CD4-positive, alpha-beta T cell (primary cell): Measurements from ENCODE around the gene ZNF281. TPM values are rescaled to one million over a fixed set of nuclear protein-coding genes. Genes with fewer than 3 reads are reported as not detected.

ENCODE experiments used
- ATAC-seq: fragments of 200-7000 bp; cut with Tn5 transposase; one replicate; pipeline ENCODE4 v1.10.0; 2022; ENCODE audit warnings: mild to moderate bottlenecking; ENCODE audit not compliant: poor library complexity
- CTCF ChIA-PET: fragments of 350-600 bp; sonication (Branson Sonifier 250); formaldehyde crosslinking; loops from one replicate; lab custom pipeline; 2021; ENCODE audit warnings: antibody characterized with exemption, inconsistent platforms; lab: Charles Lee
- POLR2A ChIA-PET: fragments of 350-600 bp; sonication (Branson Sonifier 250); formaldehyde crosslinking; loops from one replicate; lab custom pipeline; 2021; ENCODE audit warnings: antibody characterized with exemption, inconsistent platforms; lab: Charles Lee
- DNase-seq, 14 experiments: peaks; one replicate each; pipeline ENCODE4 v3.0.0-alpha.2; 2013 to 2020; ENCODE audit warnings: mixed read lengths in 2 of 14
- H3K27ac ChIP-seq, 2 donors: one replicate each; pipeline versions ENCODE4 v1.5.1 to v1.7.0; 2013; ENCODE audit warnings: low read length in 2 of 2, low read depth in 1 of 2, mild to moderate bottlenecking in 1 of 2
- H3K27me3 ChIP-seq, 2 experiments: 1 replicate in 1 of 2; 2 replicates in 1 of 2; pipeline versions ENCODE4 v1.6.1 to v1.7.0; 2013; ENCODE audit warnings: low read length in 2 of 2, control low read depth in 1 of 2, mild to moderate bottlenecking in 1 of 2, moderate library complexity in 1 of 2; ENCODE audit not compliant: insufficient read depth in 2 of 2, control insufficient read depth in 1 of 2
- H3K36me3 ChIP-seq: one replicate; pipeline ENCODE4 v1.6.1; 2013; ENCODE audit warnings: low read length, control low read depth; ENCODE audit not compliant: insufficient read depth
- H3K4me1 ChIP-seq: one replicate; pipeline ENCODE4 v1.6.1; 2013; ENCODE audit warnings: low read length, control low read depth; ENCODE audit not compliant: insufficient read depth
- H3K4me3 ChIP-seq: one replicate; pipeline ENCODE4 v1.5.1; 2013; ENCODE audit warnings: mild to moderate bottlenecking, low read length, moderate library complexity
- H3K9me3 ChIP-seq, 2 experiments: 1 replicate in 1 of 2; 2 replicates in 1 of 2; pipeline versions ENCODE4 v1.6.1 to v1.7.0; 2013; ENCODE audit warnings: low read length in 2 of 2, mild to moderate bottlenecking in 2 of 2, control low read depth in 1 of 2, moderate library complexity in 1 of 2; ENCODE audit not compliant: control insufficient read depth in 1 of 2, insufficient read depth in 1 of 2
- H3K27ac Mint-ChIP-seq: one replicate; pipeline ENCODE4 v1.8.0; 2020; ENCODE audit warnings: mixed read lengths
- H3K27me3 Mint-ChIP-seq: one replicate; pipeline ENCODE4 v1.8.0; 2021; ENCODE audit warnings: mixed read lengths
- H3K36me3 Mint-ChIP-seq: one replicate; pipeline ENCODE4 v1.8.0; 2021; ENCODE audit warnings: low read depth, mixed read lengths
- H3K4me1 Mint-ChIP-seq: one replicate; pipeline ENCODE4 v1.8.0; 2021; ENCODE audit warnings: low read depth, mixed read lengths
- H3K4me3 Mint-ChIP-seq: one replicate; pipeline ENCODE4 v1.8.0; 2020; ENCODE audit warnings: mild to moderate bottlenecking, mixed read lengths
- H3K9me3 Mint-ChIP-seq: one replicate; pipeline ENCODE4 v1.8.0; 2020; ENCODE audit warnings: mixed read lengths
- intact Hi-C, 2 experiments: fragments of 100-400 bp; cut with DNase I in 1 of 2; cut with micrococcal nuclease in 1 of 2; formaldehyde crosslinking; loops; one replicate each; pipeline versions ENCODE4 v1.15.1 to v1.9.0; 2023 to 2025; cut with DNase I, micrococcal nuclease
- total RNA-seq, 174 experiments: library from RNA in 2 of 174; stranded (reverse) in 2 of 174; gene quantifications; one replicate each; pipeline ENCODE4 v1.2.3 and lab custom pipeline; 2021 to 2026
- TF ChIP-seq, protein P1 (sequence below): fragments of 200-600 bp; IDR thresholded peaks from one replicate; pipeline ENCODE4 v1.8.0; 2022; ENCODE audit warnings: antibody characterized with exemption, mild to moderate bottlenecking

The ZNF281 gene
- total RNA-seq, 2 experiments from 2014 or later, result 27.6 to 29.3 TPM

DNA sequence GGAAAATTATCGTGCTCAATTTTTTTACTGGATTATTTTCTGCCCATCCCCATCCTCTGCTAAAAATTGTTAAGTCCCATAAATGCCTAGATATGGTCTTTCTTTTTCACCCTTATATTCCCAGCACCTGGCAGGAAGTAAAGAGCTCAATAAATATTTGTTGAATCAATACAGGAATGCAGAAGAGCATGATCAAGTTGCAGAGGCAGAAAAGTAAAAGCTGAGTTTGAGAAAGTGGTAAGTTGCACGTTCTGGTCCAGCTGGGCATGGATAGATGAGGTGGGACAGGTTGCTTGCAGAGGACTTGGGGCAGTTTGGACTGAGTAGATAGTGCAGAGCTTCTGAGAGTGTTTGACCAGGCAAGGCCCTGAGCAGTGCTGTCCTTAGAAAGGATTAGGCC is 40.1 kb downstream of the ZNF281 start:
- intact Hi-C loops, result no loop called here
- TF ChIP-seq, protein P1, sequence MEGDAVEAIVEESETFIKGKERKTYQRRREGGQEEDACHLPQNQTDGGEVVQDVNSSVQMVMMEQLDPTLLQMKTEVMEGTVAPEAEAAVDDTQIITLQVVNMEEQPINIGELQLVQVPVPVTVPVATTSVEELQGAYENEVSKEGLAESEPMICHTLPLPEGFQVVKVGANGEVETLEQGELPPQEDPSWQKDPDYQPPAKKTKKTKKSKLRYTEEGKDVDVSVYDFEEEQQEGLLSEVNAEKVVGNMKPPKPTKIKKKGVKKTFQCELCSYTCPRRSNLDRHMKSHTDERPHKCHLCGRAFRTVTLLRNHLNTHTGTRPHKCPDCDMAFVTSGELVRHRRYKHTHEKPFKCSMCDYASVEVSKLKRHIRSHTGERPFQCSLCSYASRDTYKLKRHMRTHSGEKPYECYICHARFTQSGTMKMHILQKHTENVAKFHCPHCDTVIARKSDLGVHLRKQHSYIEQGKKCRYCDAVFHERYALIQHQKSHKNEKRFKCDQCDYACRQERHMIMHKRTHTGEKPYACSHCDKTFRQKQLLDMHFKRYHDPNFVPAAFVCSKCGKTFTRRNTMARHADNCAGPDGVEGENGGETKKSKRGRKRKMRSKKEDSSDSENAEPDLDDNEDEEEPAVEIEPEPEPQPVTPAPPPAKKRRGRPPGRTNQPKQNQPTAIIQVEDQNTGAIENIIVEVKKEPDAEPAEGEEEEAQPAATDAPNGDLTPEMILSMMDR, result no peak
- Mint-ChIP-seq H3K9me3 (no peaks in the 10 kb centered on the region), H3K36me3 (peaks cover 3% of the 10 kb centered on the region), H3K4me1 (no peaks in the 10 kb centered on the region), H3K27ac (no peak overlapping the region), H3K27me3 (no peaks in the 10 kb centered on the region), H3K4me3 (no peak overlapping the region)
- Histone ChIP-seq H3K27me3 (no peaks in the 10 kb centered on the region), H3K27ac (no peak overlapping the region), H3K9me3 (no peaks in the 10 kb centered on the region), H3K36me3 (no peaks in the 10 kb centered on the region), H3K4me3 (no peak overlapping the region), H3K4me1 (no peaks in the 10 kb centered on the region)
- POLR2A ChIA-PET, result no interaction called here
- CTCF ChIA-PET, result no interaction called here
- DNase-seq (no peak), ATAC-seq (no peak)

DNA sequence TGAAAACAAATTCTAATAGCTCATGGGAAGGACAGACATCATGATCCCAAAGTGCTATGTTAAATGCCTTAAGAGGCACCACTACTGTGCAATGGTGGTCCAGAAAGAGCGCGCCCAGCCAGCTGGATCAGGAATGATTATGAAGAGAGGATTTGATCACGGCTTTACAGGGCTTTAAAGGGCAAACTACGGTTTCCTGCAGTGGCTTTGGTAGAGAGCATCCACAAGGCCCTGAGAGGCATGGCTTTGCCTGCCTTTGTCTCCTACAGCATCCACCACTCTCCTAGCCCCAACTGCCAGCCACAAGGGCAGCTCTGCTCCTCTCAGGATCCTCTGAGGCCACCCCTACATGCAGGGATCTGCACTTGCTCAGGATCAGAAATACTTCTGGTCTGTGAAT is 40.7 kb downstream of the ZNF281 start:
- intact Hi-C loops, result no loop called here
- Mint-ChIP-seq H3K4me3 (no peak overlapping the region), H3K36me3 (peaks cover 3% of the 10 kb centered on the region), H3K4me1 (no peaks in the 10 kb centered on the region), H3K27me3 (no peaks in the 10 kb centered on the region), H3K27ac (no peak overlapping the region), H3K9me3 (no peaks in the 10 kb centered on the region)
- CTCF ChIA-PET, result no interaction called here
- H3K4me1 ChIP-seq, result no peaks in the 10 kb centered on the region
- H3K9me3 ChIP-seq, result no peaks in the 10 kb centered on the region
- no peak overlapping the region for H3K27ac ChIP-seq
- H3K4me3 ChIP-seq, result no peak overlapping the region
- no peak for ATAC-seq
- TF ChIP-seq, protein P1, result no peak
- H3K27me3 ChIP-seq, result no peaks in the 10 kb centered on the region
- DNase-seq, result no peak
- POLR2A ChIA-PET, result interaction anchor here (0.9 kb wide), 1 partner anchor 26 kb away, joined by 3 read pairs; no protein-coding TSS in a partner anchor
- no peaks in the 10 kb centered on the region for H3K36me3 ChIP-seq

DNA sequence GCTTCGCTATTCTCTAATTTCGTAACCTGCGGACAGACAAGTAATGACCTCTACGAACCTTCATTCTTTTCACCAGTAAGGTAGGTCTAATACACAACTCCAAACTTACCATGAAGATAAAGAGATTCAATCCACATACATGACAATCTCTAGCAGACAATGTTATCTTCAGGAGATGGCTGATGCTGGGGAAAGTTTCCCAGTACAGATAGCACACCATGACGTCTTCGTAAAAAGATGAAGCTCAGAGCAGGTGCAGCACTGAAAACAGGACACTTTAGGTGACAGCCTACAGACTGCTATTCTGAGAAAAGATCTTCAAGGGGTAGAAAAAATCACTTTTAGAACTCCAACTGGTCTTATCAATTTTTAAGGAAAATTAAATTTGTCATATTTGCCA is 41.3 kb downstream of the ZNF281 start:
- TF ChIP-seq, protein P1, result no peak
- no peaks in the 10 kb centered on the region for H3K27me3 ChIP-seq
- H3K4me1 ChIP-seq, result no peaks in the 10 kb centered on the region
- CTCF ChIA-PET, result no interaction called here
- no peaks in the 10 kb centered on the region for H3K27me3 Mint-ChIP-seq
- POLR2A ChIA-PET, result interaction anchor here (0.9 kb wide), 1 partner anchor 26 kb away, joined by 3 read pairs; no protein-coding TSS in a partner anchor
- no peak overlapping the region for H3K4me3 ChIP-seq
- H3K9me3 Mint-ChIP-seq, result no peaks in the 10 kb centered on the region
- no peak for DNase-seq
- H3K36me3 ChIP-seq, result no peaks in the 10 kb centered on the region
- ATAC-seq, result no peak
- peaks cover 3% of the 10 kb centered on the region for H3K36me3 Mint-ChIP-seq
- no peaks in the 10 kb centered on the region for H3K9me3 ChIP-seq
- no peak overlapping the region for H3K27ac Mint-ChIP-seq
- H3K27ac ChIP-seq, result no peak overlapping the region
- H3K4me3 Mint-ChIP-seq, result no peak overlapping the region
- H3K4me1 Mint-ChIP-seq, result no peaks in the 10 kb centered on the region
- intact Hi-C loops, result no loop called here
